COR-L47 (cell line): Measurements from ENCODE around the gene WDR75.

Source experiments
- DNase-seq: peaks from one replicate; lab custom pipeline; 2025; lab: John Stamatoyannopoulos, UW

The WDR75 gene

DNA sequence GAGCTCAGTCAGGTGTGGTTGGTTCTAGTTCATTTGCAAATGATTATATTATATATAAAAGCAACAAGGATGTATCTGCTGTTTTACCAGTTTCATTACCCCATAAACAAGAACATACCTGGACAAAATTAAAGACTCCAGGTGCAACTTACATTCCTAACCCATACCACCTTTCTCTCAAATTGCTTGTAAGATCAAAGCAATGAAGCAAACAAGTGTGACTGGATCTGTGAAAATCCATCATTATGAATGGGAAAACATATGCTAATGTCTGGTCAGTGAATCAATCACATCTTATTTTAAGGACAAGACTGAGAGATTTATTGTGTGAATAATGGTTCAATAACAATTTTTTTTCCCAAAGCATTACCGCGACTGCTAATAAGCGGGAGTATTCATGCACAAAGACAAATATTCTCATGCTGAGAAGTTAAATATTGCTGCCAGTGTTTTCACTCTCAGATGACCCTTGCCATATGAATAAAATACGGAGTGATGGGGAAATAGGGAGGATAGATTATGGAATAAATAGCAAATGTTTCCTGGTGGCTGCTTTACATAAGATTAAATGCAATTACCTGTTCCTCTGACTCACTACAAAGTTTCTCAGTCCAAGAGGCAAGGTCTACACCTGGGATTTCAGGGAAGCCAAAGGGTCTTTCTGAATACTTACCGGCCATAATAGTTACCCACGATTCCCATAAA is 59.3 kb downstream of the WDR75 start:
- no peak for DNase-seq

DNA sequence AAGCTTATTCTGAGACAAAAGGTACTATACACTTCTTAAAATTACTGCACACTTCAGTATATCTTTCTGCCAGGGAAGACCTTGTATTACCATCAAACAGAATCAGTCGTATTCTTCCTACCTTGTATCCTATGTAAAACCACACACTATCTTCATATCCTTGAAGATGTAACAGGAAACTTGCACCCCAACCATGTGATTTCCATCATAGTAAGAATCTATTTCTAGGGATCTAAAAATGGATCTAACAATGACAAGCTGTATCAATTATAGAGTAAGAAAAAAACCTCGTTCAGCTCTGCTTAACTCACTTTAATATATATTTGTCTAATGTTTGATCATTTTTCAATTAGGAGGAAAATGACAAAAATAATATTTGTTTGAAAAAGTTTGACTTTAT is 60.2 kb downstream of the WDR75 start:
- no peak for DNase-seq

DNA sequence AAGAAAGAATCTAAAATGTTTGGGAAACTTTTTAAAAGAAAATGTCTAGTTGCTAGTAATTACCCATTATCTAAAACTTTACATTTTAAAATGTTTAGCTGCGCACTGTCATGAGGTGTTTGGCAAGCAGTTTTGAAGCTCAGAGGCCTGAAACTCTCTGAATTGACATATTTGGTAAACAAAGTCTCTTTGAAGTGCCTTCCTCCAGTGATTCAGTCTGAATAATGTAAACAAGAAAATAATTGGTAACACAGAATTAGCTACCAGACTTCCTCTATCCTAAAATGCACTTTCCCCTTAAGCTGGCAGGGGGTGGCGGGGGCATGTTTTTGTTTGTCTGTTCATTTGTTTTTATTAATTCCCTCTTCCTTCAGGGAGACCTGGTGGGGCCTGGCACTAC is 61.4 kb downstream of the WDR75 start:
- no peak for DNase-seq

DNA sequence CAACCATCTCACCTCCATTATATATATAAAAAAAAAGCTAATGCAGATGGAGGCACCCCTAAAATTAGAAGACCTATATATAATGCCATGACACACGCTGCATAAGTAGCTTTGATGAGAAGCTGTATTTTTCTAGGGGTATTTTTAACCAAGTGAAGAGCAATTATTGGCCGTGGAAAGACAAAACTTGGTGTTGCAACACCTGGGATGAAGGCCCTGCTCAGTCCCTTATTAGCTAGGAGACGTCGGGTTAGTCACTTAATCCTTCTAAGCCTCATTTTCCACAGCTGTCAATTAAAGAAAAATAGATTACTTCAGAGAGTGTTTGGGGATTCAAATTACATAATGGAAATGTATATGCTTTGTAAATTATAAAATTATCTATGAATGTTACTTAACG is 63.0 kb downstream of the WDR75 start:
- no peak for DNase-seq

DNA sequence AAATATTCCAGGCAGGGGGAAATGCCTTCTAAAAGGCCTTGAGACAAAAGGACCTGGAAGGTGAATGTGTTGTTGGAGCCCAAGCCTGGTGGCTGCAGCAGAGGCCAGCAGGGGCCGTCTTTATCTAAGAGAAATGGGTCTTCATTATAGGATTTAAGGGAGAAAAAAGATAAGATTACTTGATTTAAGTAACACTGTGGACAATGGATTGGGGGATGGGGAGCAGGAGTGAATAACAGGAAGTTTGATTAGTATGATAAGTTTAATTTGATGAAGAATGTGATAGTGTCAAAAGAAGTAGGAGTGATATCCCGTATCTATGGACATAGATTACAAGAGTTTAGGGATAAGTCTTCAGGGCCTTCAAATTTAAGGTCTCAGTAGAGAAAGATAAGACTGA is 64.2 kb downstream of the WDR75 start:
- DNase-seq, result no peak

DNA sequence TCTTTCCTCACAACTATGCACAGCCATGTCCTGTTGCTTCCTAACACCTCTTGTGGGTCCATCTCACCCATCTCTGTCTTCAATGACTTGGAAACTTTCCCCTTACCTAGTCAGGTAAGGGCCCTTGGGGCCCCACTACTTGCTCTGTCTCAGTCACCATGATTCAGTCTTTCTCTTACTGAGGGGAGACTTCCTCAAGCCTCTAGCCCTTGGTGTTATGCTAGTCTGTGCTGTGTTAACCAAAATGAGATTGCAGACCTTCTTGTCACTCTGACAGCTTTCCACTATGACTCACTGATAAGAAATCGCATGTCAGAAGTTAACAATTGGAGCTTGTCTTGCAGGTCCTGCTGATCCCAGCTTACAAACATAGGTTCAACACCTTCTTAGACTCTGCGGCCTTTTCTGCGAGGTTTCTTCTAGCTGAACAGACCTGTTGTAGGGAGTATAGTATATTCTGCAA is 65.3 kb downstream of the WDR75 start:
- DNase-seq, result no peak

DNA sequence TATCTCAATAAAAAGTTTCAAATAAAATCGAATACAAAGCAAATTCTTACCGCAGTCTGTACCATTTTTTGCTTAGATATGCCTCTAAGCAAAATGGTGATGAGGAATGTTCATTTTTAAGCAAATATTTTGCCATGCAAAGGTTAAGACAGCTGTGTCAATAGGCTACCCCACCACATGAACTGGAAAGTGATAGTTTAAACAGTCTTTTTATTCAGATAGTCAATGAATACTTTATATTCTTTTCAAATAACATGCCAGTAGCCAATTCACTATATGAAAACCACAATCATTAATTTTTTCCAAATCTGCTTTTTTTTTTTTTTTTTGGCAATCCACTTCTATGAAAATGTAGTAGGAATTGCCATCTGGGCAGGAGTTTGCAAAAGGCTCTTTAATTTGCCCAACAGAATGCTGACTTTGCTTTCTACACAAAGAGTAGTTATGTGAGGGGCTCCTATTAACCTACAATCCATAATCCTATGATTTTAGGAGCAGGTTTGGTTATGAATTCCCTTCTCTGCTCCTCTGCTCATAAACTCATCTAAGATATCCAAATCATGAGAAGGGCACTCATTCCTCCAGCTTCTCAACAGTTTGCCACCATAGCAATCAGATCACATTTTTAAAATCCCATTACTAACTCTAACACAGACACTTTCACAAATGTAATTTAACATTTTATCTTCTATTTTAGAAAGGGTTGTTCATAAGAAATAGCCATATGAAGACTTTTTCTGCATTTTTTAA is 70.1 kb downstream of the WDR75 start:
- no peak for DNase-seq

DNA sequence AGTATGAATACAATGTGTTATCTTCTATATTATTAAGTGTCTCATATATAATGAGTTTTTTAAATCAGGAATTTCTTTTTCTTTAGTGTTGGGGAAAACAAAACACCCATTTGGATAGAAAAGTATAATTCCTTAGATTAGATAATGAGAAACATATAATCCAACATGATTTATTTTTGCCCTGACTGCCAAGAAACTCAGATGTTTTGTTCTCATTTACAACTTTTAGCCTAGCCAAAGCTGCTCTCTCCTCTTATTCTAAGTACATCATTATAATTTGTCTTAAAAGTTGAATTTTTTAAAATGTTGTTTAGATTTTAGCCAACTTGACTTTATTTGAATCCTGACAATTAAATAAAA is 70.7 kb downstream of the WDR75 start:
- no peak for DNase-seq

DNA sequence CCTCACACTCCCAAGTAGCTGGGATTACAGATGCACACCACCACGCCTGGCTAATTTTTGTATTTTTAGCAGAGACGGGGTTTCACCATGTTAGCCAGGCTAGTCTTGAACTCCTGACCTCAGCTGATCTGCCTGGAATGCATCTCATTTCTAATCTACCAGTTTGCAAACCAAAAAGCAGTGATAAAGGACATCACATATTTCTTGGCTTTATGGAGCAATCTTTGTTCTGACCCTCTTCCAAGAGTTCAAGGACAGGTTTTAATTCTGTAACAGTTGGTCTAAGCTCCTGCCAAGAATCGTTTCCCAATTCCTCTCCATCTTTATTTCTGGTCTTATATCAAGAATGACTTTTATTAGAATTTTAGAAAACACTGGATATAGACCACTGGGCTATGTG is 71.6 kb downstream of the WDR75 start:
- no peak for DNase-seq

DNA sequence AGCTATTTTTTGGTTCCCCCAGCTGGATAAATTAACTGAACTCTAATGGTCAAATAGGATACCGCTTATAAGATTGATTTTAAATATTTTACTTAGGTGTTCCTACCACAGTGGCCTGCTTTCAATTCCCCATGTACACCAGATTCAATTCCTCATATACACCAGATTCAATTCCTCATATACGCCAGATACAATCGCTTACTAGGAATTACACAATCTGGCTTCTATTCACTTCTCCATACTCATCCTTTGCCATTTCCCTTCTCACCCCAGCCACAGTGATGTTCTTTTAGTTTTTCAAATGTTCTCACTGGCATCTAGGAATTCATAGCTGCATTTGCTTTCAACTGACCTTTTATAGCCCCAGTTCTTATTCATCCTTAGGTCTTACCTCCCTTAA is 72.8 kb downstream of the WDR75 start:
- DNase-seq, result no peak

DNA sequence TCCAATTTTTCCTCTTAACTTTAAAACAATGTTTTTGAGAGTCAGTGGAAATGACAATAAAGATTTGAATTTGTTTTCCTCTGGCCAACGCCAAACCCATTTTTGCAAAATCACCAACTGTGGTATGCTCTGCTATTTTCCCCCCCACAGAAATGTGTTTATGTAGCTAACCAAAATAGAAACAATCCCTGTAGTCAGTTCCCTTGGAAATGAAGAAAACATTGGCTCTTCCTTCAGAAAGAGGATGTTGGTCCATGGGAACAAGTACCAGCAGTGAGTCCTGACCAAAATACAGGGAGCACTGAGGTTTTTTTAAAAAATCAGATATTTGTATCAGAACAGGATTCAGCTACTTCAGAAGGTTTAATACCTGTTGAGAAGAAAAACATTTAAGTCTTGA is 74.0 kb downstream of the WDR75 start:
- DNase-seq, result no peak

DNA sequence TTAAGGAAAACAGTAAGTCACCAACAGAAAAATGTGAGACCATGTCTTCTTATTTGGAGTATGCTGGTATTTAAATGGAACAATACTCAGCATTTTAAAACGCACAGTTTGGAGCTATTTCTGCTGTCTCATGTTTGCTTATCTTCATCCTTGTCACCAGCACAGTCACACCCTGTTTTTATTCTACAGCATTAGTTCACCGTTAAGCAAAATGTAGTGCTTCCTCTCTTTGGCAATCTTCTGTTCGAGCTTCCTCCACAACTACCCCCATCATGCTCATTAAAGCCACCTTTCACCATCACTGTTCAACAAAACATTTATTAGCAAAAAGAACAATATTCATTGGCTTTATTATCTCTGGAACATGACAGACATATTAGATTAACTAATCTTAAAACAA is 75.3 kb downstream of the WDR75 start:
- DNase-seq, result no peak

DNA sequence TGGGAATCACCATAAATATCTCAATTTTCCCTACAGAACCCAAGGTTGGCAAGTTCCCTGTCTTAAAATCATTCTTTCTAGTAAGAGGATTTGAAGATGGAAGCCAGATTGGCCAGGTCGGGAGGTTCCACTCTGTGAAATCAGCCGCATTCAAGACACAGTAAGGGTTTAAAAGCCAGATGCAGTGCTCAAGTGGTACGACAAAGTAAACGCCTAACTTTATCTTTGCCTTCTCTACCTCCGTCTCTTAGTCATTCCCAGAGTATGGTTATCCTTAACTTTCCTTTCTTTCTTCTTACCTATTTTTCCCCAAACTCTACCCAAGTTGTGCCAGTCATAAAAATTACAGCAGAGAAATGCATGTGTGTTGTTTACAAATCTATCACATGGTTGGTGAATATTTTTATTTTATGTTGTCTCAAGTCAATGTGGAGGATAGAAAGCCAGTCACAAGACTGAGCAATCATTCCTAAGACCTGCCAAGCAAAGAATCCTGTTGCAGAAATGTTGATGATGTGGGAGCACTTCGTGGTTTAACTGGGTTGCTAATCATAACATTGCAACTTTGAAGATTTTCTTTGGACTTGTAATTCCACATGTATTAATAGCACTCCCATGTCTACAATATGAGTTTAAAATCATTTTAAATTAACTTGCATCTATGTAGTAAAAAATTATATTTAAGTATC is 76.7 kb downstream of the WDR75 start:
- no peak for DNase-seq

DNA sequence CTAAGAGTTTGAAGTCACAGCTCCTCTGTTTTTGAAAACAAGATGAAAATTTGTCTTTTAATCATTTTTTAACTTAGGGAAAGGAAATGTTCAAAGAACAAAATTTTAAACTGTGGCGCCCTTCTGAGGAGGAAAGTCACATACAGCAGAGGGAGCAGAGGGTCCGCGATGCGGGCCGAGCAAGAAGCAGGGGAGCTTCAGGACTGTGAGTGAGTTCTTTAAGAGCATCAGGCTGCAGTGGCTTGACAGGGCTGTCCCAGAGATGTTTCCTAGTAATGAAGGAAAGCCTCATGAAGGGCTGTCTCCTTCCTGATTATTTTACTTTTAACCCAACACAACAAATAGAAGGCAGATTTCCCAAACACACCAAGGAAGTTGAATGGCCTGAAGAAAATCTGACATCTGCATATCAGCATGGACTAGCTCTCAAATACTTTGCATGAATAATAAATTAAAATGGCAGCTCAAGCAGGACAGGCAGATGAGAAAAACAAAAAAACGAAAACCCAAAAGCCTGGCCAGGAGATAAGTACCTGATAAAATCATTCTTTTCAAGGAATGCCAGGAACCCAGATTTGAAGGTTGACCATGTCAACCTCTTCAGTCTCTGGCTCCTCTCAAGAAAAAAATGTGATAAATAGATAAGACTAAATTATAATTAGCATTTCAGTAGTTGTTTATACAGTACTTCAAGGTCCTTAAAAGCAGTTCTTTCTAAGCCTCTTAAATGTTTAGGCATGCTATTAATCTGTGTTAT is 78.5 kb downstream of the WDR75 start:
- DNase-seq, result no peak

DNA sequence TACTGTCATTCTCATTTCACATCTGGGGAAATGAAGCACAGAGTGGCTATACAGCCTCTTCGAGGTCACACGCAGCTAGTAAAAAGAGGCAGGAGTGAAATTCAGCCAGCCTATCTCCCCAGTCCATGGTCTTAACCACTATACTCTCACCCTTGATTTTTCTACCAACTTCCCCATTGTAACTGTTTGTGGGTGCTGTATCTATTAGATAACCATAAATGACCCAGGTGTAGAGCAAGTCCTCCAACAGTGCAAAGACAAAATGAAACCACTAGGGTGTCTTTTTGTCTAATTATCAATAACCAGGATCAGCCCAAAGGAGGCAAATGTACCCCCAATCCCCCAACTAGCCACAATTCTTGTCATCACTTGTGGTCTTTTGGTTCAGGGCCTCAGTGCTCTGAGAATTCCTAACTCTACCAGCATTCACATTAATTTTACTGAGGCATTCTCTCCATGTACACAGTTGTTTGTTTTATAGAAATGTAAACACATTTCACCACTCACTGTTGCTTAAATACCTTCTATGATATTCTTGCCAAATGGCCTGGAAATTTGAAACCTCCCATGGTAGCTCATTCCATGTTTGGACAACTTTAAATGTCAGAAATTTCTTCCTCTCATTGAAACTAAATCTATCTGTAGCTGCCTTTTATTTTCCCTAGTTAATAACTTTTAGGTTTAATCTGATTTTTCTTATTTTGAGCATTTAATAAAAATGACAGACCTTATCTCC is 80.6 kb downstream of the WDR75 start:
- DNase-seq, result no peak

DNA sequence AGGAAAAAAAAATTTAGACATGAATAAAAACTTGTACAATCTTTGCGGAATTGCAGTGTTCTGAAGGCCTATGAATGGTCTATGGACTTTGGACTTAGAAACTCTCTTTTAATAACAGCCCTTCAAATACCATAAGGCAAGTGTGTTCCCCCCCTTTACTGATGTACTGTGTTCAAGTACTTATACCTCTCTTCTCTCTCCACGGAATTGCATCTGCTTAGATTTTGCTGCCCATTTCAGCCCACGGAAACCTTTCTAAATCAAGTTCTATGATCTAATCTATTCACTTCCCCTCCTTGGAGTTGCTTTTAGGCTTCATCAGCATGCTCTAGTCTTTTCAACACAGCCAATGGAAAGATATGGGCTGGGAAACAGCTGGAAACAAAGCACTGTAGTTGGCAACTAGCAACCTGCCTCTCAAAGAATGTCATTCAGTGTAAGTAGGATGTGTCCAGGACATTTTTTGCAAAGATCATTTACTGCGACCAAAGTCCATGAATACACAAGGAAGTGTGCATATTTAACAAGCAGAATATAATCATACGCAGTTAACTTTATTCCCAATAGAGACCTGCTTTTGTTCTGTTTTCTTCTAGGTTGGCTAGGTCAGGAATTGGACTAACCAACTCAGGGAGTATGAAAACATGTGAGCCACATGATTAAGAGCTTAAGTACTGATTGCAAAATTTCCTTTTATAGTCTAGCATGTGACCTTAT is 81.3 kb downstream of the WDR75 start:
- no peak for DNase-seq

DNA sequence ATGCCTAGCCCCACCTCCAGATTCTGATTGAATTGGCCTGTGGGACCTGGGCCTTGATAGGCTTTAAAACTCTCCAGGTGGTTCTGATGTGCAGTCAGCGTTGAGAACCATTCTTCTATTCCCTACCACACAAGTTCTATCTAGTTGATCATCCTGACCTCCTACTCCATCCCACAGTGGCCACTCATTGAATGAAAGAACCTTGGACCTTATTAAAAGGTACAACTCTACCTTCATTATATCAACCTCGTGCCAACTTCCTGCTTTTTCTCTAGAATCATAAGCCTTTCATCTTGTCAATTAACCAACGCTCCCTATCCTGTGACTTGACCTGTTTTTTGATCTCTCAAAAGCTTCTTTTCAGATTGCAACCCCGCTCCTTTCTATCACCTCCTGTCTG is 83.5 kb downstream of the WDR75 start:
- no peak for DNase-seq
